Activated naive CD4-positive, alpha-beta T cell treated with anti-CD3 and anti-CD28 coated beads, Interleukin-2, amount 10 ng/mL, durations not matched to agents 7 days and 5 days (primary cell): ENCODE measurements around the gene CSNK1A1L.
"Not testable (repeated sequence)": the region's sequence is repeated elsewhere in the genome, so short reads cannot be mapped to it uniquely, and the experiment has no call there.

ENCODE experiments used
- CTCF ChIA-PET: fragments of 350-600 bp; sonication (Branson Sonifier 250); formaldehyde crosslinking; loops from one replicate; lab custom pipeline; 2021; ENCODE audit warnings: antibody characterized with exemption; lab: Charles Lee
- DNase-seq: peaks from one replicate; pipeline ENCODE4 v3.0.0-alpha.2; 2020
- H3K27ac Mint-ChIP-seq: one replicate; pipeline ENCODE4 v1.8.0; 2021; ENCODE audit warnings: mild to moderate bottlenecking, moderate library complexity, mixed read lengths
- H3K27me3 Mint-ChIP-seq: one replicate; pipeline ENCODE4 v1.8.0; 2021; ENCODE audit warnings: mild to moderate bottlenecking, mixed read lengths
- H3K36me3 Mint-ChIP-seq: one replicate; pipeline ENCODE4 v1.8.0; 2021; ENCODE audit warnings: mixed read lengths
- H3K4me1 Mint-ChIP-seq: one replicate; pipeline ENCODE4 v1.8.0; 2021; ENCODE audit warnings: mixed read lengths
- H3K4me3 Mint-ChIP-seq: one replicate; pipeline ENCODE4 v1.8.0; 2021; ENCODE audit warnings: mild to moderate bottlenecking, moderate library complexity, mixed read lengths
- H3K9me3 Mint-ChIP-seq: one replicate; pipeline ENCODE4 v1.8.0; 2021; ENCODE audit warnings: mixed read lengths

Gene CSNK1A1L

DNA sequence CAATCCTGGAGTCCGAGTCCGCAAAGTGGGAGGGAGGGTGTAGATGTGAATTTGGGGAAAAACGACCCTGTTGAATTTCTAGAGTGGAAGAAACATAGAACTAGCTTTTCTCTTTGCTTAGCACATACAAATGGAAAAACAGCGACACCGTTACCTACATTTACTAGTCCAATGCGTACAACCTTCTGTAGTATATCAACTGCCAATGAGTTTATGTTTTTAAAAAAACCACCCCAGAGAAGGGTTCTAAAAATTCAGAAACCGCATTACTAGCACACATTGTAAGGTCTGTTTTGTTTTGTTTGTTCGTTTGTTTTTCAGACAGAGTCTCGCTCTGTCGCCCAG is 45.6 kb downstream of the CSNK1A1L start:
- Mint-ChIP-seq H3K4me1 (peaks cover 34% of the 10 kb centered on the region), H3K9me3 (peaks cover 5% of the 10 kb centered on the region), H3K27me3 (no peaks in the 10 kb centered on the region), H3K4me3 (peak overlapping the region; percentile 91), H3K36me3 (peaks cover 23% of the 10 kb centered on the region), H3K27ac (peak overlapping the region; percentile 91)
- no peak for DNase-seq
- CTCF ChIA-PET, result no interaction called here

DNA sequence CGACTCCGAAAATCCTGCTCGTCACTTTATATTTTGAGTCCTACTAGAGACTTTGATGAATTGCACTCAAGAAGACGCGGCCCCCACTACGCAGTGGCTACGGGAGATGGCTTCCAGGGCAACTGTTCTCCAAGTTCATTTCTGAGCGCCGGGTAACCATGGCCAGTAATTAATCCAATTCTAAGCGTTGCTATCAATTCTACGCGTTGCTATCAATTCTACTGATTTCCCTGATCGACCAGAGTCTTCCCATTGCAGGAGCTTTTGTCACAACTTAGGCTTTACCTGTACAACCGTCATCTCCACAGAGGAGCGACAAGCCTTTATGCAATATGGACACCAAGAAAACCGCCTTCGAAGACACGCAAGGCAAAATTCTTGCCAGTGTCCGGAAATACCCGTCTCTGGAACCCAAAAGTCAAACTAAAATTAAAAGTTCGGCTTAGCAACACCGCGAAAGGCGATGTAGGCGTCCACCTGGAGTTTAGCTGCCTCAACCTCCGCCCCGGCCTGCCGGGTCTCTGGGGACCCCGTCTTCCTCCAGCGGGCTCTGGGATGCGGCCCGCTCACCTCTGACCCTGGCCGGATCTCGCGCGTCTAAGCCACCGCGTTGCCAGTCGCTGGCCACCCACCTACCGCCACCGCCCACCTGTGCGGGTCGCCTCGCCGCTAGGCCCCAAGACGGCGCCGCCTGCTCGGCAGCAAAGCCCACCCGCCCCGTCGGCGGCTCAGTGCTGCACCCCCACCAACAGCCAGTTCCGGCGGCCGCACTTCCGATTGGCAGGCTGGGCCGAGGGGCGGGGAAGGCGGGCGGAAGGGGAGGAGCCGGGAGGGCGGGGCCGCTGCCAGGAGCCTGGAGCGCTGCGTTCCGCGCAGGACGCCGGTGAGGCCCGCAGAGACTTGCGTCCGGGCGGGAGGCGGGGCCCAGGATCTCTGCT is 46.3 kb downstream of the CSNK1A1L start, which contains the start of gene SUPT20H:
TSS of gene SUPT20H (minus strand) at position 779 of the 938 bp plus-strand sequence. CDS start 8,198 bp downstream, outside the sequence.
- Mint-ChIP-seq H3K36me3 (peaks cover 25% of the 10 kb centered on the region), H3K4me3 (peak within 1 kb of the TSS; percentile 91), H3K27ac (peak within 1 kb of the TSS; percentile 91), H3K9me3 (peaks cover 5% of the 10 kb centered on the region), H3K4me1 (peaks cover 34% of the 10 kb centered on the region), H3K27me3 (no peaks in the 10 kb centered on the region)
- CTCF ChIA-PET, result no interaction called here
- DNase-seq, result peak; percentile 95

DNA sequence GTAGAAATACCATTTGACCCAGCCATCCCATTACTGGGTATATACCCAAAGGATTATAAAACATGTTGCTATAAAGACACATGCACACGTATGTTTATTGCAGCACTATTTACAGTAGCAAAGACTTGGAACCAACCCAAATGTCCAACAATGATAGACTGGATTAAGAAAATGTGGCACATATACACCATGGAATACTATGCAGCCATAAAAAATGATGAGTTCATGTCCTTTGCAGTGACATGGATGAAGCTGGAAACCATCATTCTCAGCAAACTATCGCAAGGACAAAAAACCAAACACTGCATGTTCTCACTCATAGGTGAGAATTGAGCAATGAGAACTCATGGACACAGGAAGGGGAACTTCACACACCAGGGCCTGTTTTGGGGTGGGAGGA is 49.2 kb downstream of the CSNK1A1L start:
- H3K4me3 Mint-ChIP-seq, CTCF ChIA-PET, H3K9me3 Mint-ChIP-seq, H3K27ac Mint-ChIP-seq, H3K27me3 Mint-ChIP-seq, DNase-seq: not testable (repeated sequence)
- H3K36me3 Mint-ChIP-seq, result peaks cover 48% of the 10 kb centered on the region
- peaks cover 50% of the 10 kb centered on the region for H3K4me1 Mint-ChIP-seq
